Fibroblast of mammary gland (primary cell): Measurements from ENCODE around the gene RGS6.
"Not testable (repeated sequence)": the region's sequence is repeated elsewhere in the genome, so short reads cannot be mapped to it uniquely, and the experiment has no call there.

Experiments
- DNase-seq: peaks from one replicate; pipeline ENCODE4 v3.0.0-alpha.2; 2010; ENCODE audit warnings: low read depth
- H3K4me3 ChIP-seq: 2 replicates; pipeline ENCODE4 v1.5.1; 2011; ENCODE audit warnings: low read depth, mild to moderate bottlenecking, low read length, moderate library complexity; ENCODE audit not compliant: control insufficient read depth
- TF ChIP-seq, protein P1 (sequence below): conservative IDR thresholded peaks from 2 replicates; pipeline ENCODE4 v1.5.1; 2011; ENCODE audit warnings: low read depth, low read length, inconsistent platforms; ENCODE audit not compliant: control insufficient read depth, insufficient read depth

Gene RGS6

GRCh38 chr14:71932229-71932981 lies at the start of gene RGS6:
Gene RGS6 (plus strand): TSS chr14:71932429.
- no peak within 1 kb of the TSS for H3K4me3 ChIP-seq
- TF ChIP-seq, protein P1, sequence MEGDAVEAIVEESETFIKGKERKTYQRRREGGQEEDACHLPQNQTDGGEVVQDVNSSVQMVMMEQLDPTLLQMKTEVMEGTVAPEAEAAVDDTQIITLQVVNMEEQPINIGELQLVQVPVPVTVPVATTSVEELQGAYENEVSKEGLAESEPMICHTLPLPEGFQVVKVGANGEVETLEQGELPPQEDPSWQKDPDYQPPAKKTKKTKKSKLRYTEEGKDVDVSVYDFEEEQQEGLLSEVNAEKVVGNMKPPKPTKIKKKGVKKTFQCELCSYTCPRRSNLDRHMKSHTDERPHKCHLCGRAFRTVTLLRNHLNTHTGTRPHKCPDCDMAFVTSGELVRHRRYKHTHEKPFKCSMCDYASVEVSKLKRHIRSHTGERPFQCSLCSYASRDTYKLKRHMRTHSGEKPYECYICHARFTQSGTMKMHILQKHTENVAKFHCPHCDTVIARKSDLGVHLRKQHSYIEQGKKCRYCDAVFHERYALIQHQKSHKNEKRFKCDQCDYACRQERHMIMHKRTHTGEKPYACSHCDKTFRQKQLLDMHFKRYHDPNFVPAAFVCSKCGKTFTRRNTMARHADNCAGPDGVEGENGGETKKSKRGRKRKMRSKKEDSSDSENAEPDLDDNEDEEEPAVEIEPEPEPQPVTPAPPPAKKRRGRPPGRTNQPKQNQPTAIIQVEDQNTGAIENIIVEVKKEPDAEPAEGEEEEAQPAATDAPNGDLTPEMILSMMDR = no peak
- DNase-seq = no peak

DNA sequence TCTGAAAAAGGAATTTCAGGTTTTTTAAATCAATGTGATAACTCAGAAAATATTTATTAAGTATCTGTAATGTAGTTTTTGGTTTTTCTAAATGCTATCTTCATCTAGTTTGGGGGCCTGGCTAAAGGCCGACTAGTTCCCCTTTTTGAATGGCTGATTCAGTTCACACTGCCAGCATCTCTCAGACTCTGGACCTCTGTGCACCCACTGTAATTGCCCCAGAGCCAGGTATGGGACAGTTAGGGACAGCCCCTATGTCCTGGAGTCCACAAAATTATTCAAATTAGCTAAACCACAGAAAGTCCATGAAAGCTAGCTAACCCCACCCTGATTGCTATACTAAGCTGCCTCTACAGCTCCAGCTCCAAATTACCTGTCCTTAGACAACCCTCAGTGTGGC lies 49.1 kb upstream of the RGS6 start:
- DNase-seq = no peak
- TF ChIP-seq, protein P1 = no peak
- no peak overlapping the region for H3K4me3 ChIP-seq

- no peak for DNase-seq
- TF ChIP-seq, protein P1 = no peak
- no peak overlapping the region for H3K4me3 ChIP-seq
These were observed 46.9 kb upstream of the RGS6 start for GRCh38 chr14:71885301-71885700.

DNA sequence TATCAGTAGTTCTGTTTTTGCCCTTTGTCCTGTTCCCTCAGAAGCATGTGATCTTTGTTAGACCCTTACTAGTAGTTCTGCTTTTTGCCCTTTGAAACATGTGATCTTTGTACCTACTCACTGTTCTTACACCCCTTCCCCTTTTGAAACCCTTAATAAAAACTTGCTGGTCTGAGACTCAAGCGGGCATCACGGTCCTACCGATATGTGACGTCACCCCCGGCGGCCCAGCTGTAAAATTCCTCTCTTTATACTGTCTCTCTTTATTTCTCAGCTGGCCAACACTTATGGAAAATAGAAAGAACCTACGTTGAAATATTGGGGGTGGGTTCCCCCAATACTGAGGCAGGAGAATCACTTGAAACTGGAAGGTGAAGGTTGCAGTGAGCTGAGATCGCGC lies 44.4 kb upstream of the RGS6 start:
- H3K4me3 ChIP-seq, DNase-seq: not testable (repeated sequence)

- DNase-seq = no peak
- TF ChIP-seq, protein P1 = no peak
- H3K4me3 ChIP-seq = no peak overlapping the region
These were observed 41.7 kb upstream of the RGS6 start for GRCh38 chr14:71890541-71890940.

- H3K4me3 ChIP-seq = no peak overlapping the region
- DNase-seq = no peak
- TF ChIP-seq, protein P1 = no peak
These were observed 41.0 kb upstream of the RGS6 start for GRCh38 chr14:71891185-71891584.

DNA sequence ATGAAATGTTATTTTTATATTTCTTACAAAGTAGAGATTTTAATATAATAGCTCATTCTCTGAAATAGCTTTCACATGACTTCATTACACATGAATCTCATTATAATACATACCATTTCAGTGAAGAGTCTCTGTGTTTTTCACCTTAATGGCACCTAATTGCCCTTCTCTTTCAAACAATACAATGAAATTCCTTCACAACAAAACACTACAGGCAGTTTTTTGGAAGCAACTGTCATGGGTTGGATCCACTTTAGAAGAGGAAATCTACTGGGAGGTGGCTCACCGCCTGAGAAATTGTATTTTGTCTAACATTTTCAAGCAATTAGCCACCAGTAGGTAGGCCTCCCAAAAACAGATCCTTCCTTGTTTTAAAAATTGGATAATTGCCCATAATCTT lies 40.3 kb upstream of the RGS6 start:
- no peak for DNase-seq
- TF ChIP-seq, protein P1 = no peak
- no peak overlapping the region for H3K4me3 ChIP-seq
